Upper lobe of left lung (tissue), 6 donors: ENCODE data around the gene RNF125. TPM values are rescaled to one million over a fixed set of nuclear protein-coding genes. Genes with fewer than 3 reads are reported as not detected.

Experiments
- ATAC-seq, 2 donors: fragments of 200-7000 bp; cut with Tn5 transposase; one replicate each; pipeline ENCODE4 v1.9.1; 2022; ENCODE audit warnings: mild to moderate bottlenecking in 2 of 2, moderate library complexity in 2 of 2; ENCODE audit not compliant: low FRiP score in 2 of 2
- DNase-seq, 2 donors: peaks; one replicate each; pipeline ENCODE4 v3.0.0-alpha.2; 2019 to 2020
- H3K27ac ChIP-seq, 4 donors: fragments of 200-600 bp; sonication (generic); one replicate each; pipeline ENCODE4 v1.5.1; 2016 to 2019
- H3K27me3 ChIP-seq, 4 donors: fragments of 200-600 bp; sonication (generic); one replicate each; pipeline ENCODE4 v1.5.1; 2017 to 2019
- H3K36me3 ChIP-seq, 4 donors: fragments of 200-600 bp; sonication (generic); one replicate each; pipeline ENCODE4 v1.5.1; 2016 to 2019
- H3K4me1 ChIP-seq, 4 donors: fragments of 200-600 bp; sonication (generic); one replicate each; pipeline ENCODE4 v1.5.1; 2018 to 2019
- H3K4me3 ChIP-seq, 4 donors: fragments of 200-600 bp; sonication (generic); one replicate each; pipeline ENCODE4 v1.5.1; 2017 to 2019; ENCODE audit warnings: mild to moderate bottlenecking in 2 of 4, moderate library complexity in 1 of 4
- H3K9me3 ChIP-seq, 4 donors: fragments of 200-600 bp; sonication (generic); one replicate each; pipeline ENCODE4 v1.5.1; 2018 to 2019
- CTCF ChIP-seq, 6 experiments: fragments of 450-650 bp in 4 of 6; fragments of 200-600 bp in 2 of 6; sonication (generic) in 2 of 6; IDR thresholded peaks; one replicate each; pipeline ENCODE4 v1.5.1; 2016 to 2019; ENCODE audit warnings: antibody characterized with exemption in 6 of 6
- EP300 ChIP-seq, 4 donors: sonication (generic); formaldehyde crosslinking; IDR thresholded peaks; one replicate each; pipeline ENCODE4 v1.5.1; 2017; ENCODE audit warnings: antibody characterized with exemption in 4 of 4, control low read depth in 2 of 4
- POLR2A ChIP-seq, 4 donors: fragments of 450-650 bp; IDR thresholded peaks; one replicate each; pipeline ENCODE4 v1.5.1; 2016 to 2017; ENCODE audit warnings: antibody characterized with exemption in 4 of 4, mild to moderate bottlenecking in 2 of 4
- POLR2AphosphoS5 ChIP-seq, 2 donors: sonication (generic); formaldehyde crosslinking; IDR thresholded peaks; one replicate each; pipeline ENCODE4 v1.5.1; 2017; ENCODE audit warnings: antibody characterized with exemption in 2 of 2
- WGBS, 2 donors: methylation state at CpG; one replicate each; pipeline ENCODE4 v1.1.5; 2017 to 2018; 5-methylcytosine and 5-hydroxymethylcytosine counted together
- total RNA-seq, 6 donors: library from RNA; depleted of rRNA in 4 of 6; stranded (reverse); fragments of >200 nt in 4 of 6; gene quantifications; one replicate each; pipeline versions ENCODE4 v1.1.0 to v1.2.1, GENCODE V29; 2016 to 2021
- donor health status: DM: no; HTN: no; CAD: no; lungs with moderate emphysema.
- donor health status: DM: no; HTN: yes; CAD: no; lungs with severe emphysema.

RNF125 gene
- total RNA-seq, 6 donors from 2014 or later = 3.3 to 5.6 (median 4.9) TPM

GRCh38 chr18:32048507-32049091, 30.0 kb downstream of the RNF125 start:
- TF ChIP-seq EP300 (IDR thresholded peaks at IDR 0.05) = no peak
- no peak for TF ChIP-seq POLR2AphosphoS5 (IDR thresholded peaks at IDR 0.05)
- no peak overlapping the region for H3K4me3 ChIP-seq
- DNase-seq = peak in 1 of 2 donors; percentile 67
- no peaks in the 10 kb centered on the region for H3K27me3 ChIP-seq
- H3K9me3 ChIP-seq = no peaks in the 10 kb centered on the region
- peaks cover 11 to 23% (median 20%) of the 10 kb centered on the region in 4 donors for H3K4me1 ChIP-seq
- H3K36me3 ChIP-seq = peaks cover 0 to 4% (median 0%) of the 10 kb centered on the region in 4 donors
- WGBS, 2 donors = 43 to 53% methylated on average over 2 to 4 of the region's 4 CpGs
- peak; percentile 73 to 92 for ATAC-seq
- H3K27ac ChIP-seq = peak overlapping the region; percentile 49 to 70 (median 58)

- DNase-seq (peak in 1 of 2 donors; percentile 66), ATAC-seq (peak; percentile 61 to 80)
- H3K36me3 ChIP-seq = peaks cover 0 to 4% (median 0%) of the 10 kb centered on the region in 4 donors
- H3K27me3 ChIP-seq = no peaks in the 10 kb centered on the region
- 57 to 69% methylated on average over 3 of the region's 3 CpGs for WGBS, 2 donors
- no peak overlapping the region for H3K4me3 ChIP-seq
- TF ChIP-seq POLR2A (IDR thresholded peaks at IDR 0.05) = no peak
- no peak for TF ChIP-seq EP300 (IDR thresholded peaks at IDR 0.05)
- TF ChIP-seq POLR2AphosphoS5 (IDR thresholded peaks at IDR 0.05) = no peak
- TF ChIP-seq CTCF (IDR thresholded peaks at IDR 0.05) = no peak
- H3K9me3 ChIP-seq = no peaks in the 10 kb centered on the region
- peak overlapping the region; percentile 49 to 70 (median 58) for H3K27ac ChIP-seq
- peaks cover 11 to 23% (median 19%) of the 10 kb centered on the region in 4 donors for H3K4me1 ChIP-seq
Measured at GRCh38 chr18:32049393-32050171, 31.0 kb downstream of the RNF125 start.

GRCh38 chr18:32056613-32057358, 38.2 kb downstream of the RNF125 start:
- 79 to 80% methylated on average over 3 of the region's 3 CpGs for WGBS, 2 donors
- H3K27ac ChIP-seq = no peak overlapping the region
- H3K4me3 ChIP-seq = no peak overlapping the region
- no peaks in the 10 kb centered on the region for H3K4me1 ChIP-seq
- H3K27me3 ChIP-seq = no peaks in the 10 kb centered on the region
- H3K36me3 ChIP-seq = peaks cover 0 to 3% (median 0%) of the 10 kb centered on the region in 4 donors
- H3K9me3 ChIP-seq = no peaks in the 10 kb centered on the region
- DNase-seq = no peak
- TF ChIP-seq POLR2A (IDR thresholded peaks at IDR 0.05) (no peak), CTCF (IDR thresholded peaks at IDR 0.05) (no peak), EP300 (IDR thresholded peaks at IDR 0.05) (no peak), POLR2AphosphoS5 (IDR thresholded peaks at IDR 0.05) (no peak)
- ATAC-seq = no peak

GRCh38 chr18:32057624-32058165, 39.1 kb downstream of the RNF125 start:
- H3K4me3 ChIP-seq = no peak overlapping the region
- no peak for TF ChIP-seq POLR2A (IDR thresholded peaks at IDR 0.05)
- no peak for TF ChIP-seq CTCF (IDR thresholded peaks at IDR 0.05)
- TF ChIP-seq EP300 (IDR thresholded peaks at IDR 0.05) = no peak
- TF ChIP-seq POLR2AphosphoS5 (IDR thresholded peaks at IDR 0.05) = no peak
- no peak for DNase-seq
- WGBS, 2 donors = 76 to 88% methylated on average over 7 of the region's 7 CpGs
- H3K27ac ChIP-seq = no peak overlapping the region
- no peaks in the 10 kb centered on the region for H3K9me3 ChIP-seq
- no peaks in the 10 kb centered on the region for H3K4me1 ChIP-seq
- no peaks in the 10 kb centered on the region for H3K27me3 ChIP-seq
- peaks cover 0 to 3% (median 0%) of the 10 kb centered on the region in 4 donors for H3K36me3 ChIP-seq
- no peak for ATAC-seq

- peaks cover 0 to 3% (median under 1%) of the 10 kb centered on the region in 4 donors for H3K36me3 ChIP-seq
- DNase-seq = no peak
Measured at GRCh38 chr18:32060026-32060425, 41.4 kb downstream of the RNF125 start.

More at GRCh38 chr18:32060026-32060425, 41.4 kb downstream of the RNF125 start:
- no peak for ATAC-seq
- Histone ChIP-seq H3K4me1 (no peaks in the 10 kb centered on the region), H3K4me3 (no peak overlapping the region), H3K9me3 (no peaks in the 10 kb centered on the region), H3K27me3 (no peaks in the 10 kb centered on the region), H3K27ac (no peak overlapping the region)
- TF ChIP-seq EP300 (IDR thresholded peaks at IDR 0.05) = no peak
- TF ChIP-seq CTCF (IDR thresholded peaks at IDR 0.05) = no peak
- no peak for TF ChIP-seq POLR2A (IDR thresholded peaks at IDR 0.05)
- no peak for TF ChIP-seq POLR2AphosphoS5 (IDR thresholded peaks at IDR 0.05)
- 90 to 100% methylated on average over 2 of the region's 2 CpGs for WGBS, 2 donors
